ENCODE measurements around the gene PRSS2. TPM values are rescaled to one million over a fixed set of nuclear protein-coding genes. Genes with fewer than 3 reads are reported as not detected.

Gene PRSS2
- total RNA-seq, 1 experiment from 2014 or later = 22.4 TPM

- DNase-seq (ENCODE audit: low read depth, low spot score) (no peak), ATAC-seq (no peak)
- Histone ChIP-seq H3K9me3 (ENCODE audit: control insufficient read depth, insufficient read depth, low read depth, low read length) (no peaks in the 10 kb centered on the region), H3K27ac (ENCODE audit: low read length) (no peak overlapping the region), H3K4me1 (ENCODE audit: control insufficient read depth, insufficient read depth, low read length) (no peaks in the 10 kb centered on the region), H3K4me3 (ENCODE audit: low read depth in 2 of 2, low read length in 2 of 2) (no peak overlapping the region), H3K27me3 (ENCODE audit: control insufficient read depth, insufficient read depth, low read length) (peaks cover 9% of the 10 kb centered on the region), H3K36me3 (ENCODE audit: control insufficient read depth, insufficient read depth, low read length) (no peaks in the 10 kb centered on the region)
- intact Hi-C loops (cut with micrococcal nuclease; ENCODE audit: unreplicated experiment) (no loop called here), in situ Hi-C loops (cut with HindIII; ENCODE audit: low pct_unique_long_range_greater_than_20kb, low sequenced_read_pairs) (no loop called here)
- CTCF ChIA-PET = no interaction called here
- POLR2A ChIA-PET = no interaction called here
- TF ChIP-seq SIN3A (IDR thresholded peaks at IDR 0.05; ENCODE audit: borderline replicate concordance, insufficient read depth, low read depth, low read length) = no peak
- TF ChIP-seq, protein P1, sequence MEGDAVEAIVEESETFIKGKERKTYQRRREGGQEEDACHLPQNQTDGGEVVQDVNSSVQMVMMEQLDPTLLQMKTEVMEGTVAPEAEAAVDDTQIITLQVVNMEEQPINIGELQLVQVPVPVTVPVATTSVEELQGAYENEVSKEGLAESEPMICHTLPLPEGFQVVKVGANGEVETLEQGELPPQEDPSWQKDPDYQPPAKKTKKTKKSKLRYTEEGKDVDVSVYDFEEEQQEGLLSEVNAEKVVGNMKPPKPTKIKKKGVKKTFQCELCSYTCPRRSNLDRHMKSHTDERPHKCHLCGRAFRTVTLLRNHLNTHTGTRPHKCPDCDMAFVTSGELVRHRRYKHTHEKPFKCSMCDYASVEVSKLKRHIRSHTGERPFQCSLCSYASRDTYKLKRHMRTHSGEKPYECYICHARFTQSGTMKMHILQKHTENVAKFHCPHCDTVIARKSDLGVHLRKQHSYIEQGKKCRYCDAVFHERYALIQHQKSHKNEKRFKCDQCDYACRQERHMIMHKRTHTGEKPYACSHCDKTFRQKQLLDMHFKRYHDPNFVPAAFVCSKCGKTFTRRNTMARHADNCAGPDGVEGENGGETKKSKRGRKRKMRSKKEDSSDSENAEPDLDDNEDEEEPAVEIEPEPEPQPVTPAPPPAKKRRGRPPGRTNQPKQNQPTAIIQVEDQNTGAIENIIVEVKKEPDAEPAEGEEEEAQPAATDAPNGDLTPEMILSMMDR (IDR thresholded peaks at IDR 0.05) = no peak
- TF ChIP-seq TCF7L2 (IDR thresholded peaks at IDR 0.05; ENCODE audit: low read depth, low read length) = no peak
- TF ChIP-seq POLR2AphosphoS5 (IDR thresholded peaks at IDR 0.05; ENCODE audit: low read depth, low read length) = no peak
- no peak for TF ChIP-seq REST (IDR thresholded peaks at IDR 0.05; ENCODE audit: insufficient read depth in 1 of 2, low read depth in 2 of 2, low read length in 1 of 2)
- no TSS peak for BruUV-seq (replicated peaks)
Observed at GRCh38 chr7:142805350-142806021, 34.7 kb downstream of the PRSS2 start.

DNA sequence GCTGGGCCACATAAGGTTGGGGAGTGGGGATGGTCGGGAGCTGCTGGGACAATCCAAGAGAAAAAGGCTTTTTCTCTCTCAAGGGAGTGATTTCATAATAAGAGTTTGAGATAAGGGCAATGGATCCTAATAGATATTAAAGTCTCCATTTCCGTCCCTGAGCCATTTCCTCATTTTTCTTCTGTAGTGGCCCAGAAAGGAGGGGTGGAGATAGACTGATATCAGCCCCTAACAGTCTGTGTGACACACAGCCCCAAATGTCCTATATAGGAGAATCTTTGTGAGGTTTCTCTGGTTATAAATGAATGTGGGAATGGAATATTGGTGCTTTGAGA is 35.2 kb downstream of the PRSS2 start:
- ChIA-PET POLR2A (no interaction called here), CTCF (no interaction called here)

More for the DNA sequence above, 35.2 kb downstream of the PRSS2 start:
- BruUV-seq (replicated peaks) = no TSS peak
- no peaks in the 10 kb centered on the region for H3K9me3 ChIP-seq (ENCODE audit: control insufficient read depth, insufficient read depth, low read depth, low read length)
- in situ Hi-C loops (cut with HindIII; ENCODE audit: low pct_unique_long_range_greater_than_20kb, low sequenced_read_pairs) (no loop called here), intact Hi-C loops (cut with micrococcal nuclease; ENCODE audit: unreplicated experiment) (no loop called here)
- H3K4me1 ChIP-seq (ENCODE audit: control insufficient read depth, insufficient read depth, low read length) = no peaks in the 10 kb centered on the region
- peaks cover 11% of the 10 kb centered on the region for H3K27me3 ChIP-seq (ENCODE audit: control insufficient read depth, insufficient read depth, low read length)
- H3K36me3 ChIP-seq (ENCODE audit: control insufficient read depth, insufficient read depth, low read length) = no peaks in the 10 kb centered on the region
- ATAC-seq = no peak
- TF ChIP-seq, protein P1 (IDR thresholded peaks at IDR 0.05) = no peak
- no peak for TF ChIP-seq POLR2AphosphoS5 (IDR thresholded peaks at IDR 0.05; ENCODE audit: low read depth, low read length)
- no peak for TF ChIP-seq TCF7L2 (IDR thresholded peaks at IDR 0.05; ENCODE audit: low read depth, low read length)
- no peak for TF ChIP-seq REST (IDR thresholded peaks at IDR 0.05; ENCODE audit: insufficient read depth in 1 of 2, low read depth in 2 of 2, low read length in 1 of 2)
- H3K4me3 ChIP-seq (ENCODE audit: low read depth in 2 of 2, low read length in 2 of 2) = no peak overlapping the region
- H3K27ac ChIP-seq (ENCODE audit: low read length) = no peak overlapping the region
- no peak for DNase-seq (ENCODE audit: low read depth, low spot score)
